Left lobe of liver (tissue), 2 donors: ENCODE measurements around the gene TSPAN4. TPM values are rescaled to one million over a fixed set of nuclear protein-coding genes. Genes with fewer than 3 reads are reported as not detected.

Experiments used
- ATAC-seq: fragments of 200-7000 bp; cut with Tn5 transposase; one replicate; pipeline ENCODE4 v1.9.1; 2020; ENCODE audit warnings: mild to moderate bottlenecking, moderate library complexity
- DNase-seq: peaks from one replicate; pipeline ENCODE4 v3.0.0-alpha.2; 2020; ENCODE audit warnings: low spot score
- total RNA-seq: library from RNA; stranded (reverse); gene quantifications from one replicate; pipeline ENCODE4 v1.2.1, GENCODE V29; 2021
- donor health status: DM: no; HTN: no; CAD: no; lungs with moderate emphysema.
- donor health status: DM: no; HTN: yes; CAD: no.

Gene TSPAN4
- total RNA-seq, 1 donor from 2014 or later, result 17.1 TPM

DNA sequence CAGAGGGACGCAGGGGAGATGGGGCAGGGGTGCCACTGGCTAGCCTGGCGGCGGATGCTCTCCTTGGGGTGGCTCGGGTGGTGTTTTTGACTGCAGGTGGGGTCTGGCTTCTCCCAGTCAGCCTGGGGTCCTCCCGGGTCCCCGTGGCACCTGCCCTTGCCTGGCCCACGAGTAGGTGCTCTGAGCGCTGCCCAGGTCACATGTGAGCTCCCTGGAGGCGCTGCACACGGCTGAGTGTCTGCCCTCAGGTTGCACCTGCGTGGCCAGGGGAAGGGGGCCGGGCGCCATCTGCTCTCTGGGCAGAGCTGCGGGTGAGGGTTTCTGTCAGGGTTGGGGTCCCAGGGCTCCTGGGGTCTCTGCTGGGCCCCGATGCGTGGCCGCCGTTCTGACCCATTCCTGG lies 5.2 kb downstream of the TSPAN4 start:
- ATAC-seq (no peak), DNase-seq (no peak)

DNA sequence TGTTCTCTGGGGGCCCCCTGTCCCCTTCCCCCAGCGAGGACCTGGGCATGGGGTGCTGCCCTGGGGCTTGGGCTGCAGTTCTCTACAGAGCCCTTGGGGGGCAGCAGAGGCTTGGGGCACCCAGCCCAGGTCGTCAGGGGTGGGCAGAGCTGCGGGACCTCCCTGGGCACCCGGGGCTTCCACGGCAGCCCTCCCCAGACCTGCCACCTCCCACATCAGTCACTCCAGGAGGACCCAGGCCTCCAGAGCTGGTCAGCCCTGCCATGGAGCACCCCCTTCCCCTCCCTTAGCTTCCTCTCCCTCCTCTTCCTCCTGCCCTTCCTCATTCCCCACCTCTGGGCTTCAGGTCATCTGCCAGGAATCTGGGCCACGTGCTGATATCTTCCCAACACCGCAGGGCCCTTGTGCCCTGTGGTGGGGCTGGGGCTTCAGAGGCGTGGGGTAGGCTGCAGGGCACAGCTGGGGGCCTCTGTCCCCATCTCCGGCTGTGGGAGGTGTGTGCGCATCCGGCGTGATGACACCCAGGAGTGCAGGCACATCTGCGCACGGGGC lies 5.8 kb downstream of the TSPAN4 start:
- ATAC-seq, result peak; percentile 48
- DNase-seq, result no peak

- ATAC-seq (no peak), DNase-seq (no peak)
Measured at GRCh38 chr11:849104-849824, 6.6 kb downstream of the TSPAN4 start.

- no peak for DNase-seq
- no peak for ATAC-seq
Measured at GRCh38 chr11:849951-850774, 7.5 kb downstream of the TSPAN4 start.

DNA sequence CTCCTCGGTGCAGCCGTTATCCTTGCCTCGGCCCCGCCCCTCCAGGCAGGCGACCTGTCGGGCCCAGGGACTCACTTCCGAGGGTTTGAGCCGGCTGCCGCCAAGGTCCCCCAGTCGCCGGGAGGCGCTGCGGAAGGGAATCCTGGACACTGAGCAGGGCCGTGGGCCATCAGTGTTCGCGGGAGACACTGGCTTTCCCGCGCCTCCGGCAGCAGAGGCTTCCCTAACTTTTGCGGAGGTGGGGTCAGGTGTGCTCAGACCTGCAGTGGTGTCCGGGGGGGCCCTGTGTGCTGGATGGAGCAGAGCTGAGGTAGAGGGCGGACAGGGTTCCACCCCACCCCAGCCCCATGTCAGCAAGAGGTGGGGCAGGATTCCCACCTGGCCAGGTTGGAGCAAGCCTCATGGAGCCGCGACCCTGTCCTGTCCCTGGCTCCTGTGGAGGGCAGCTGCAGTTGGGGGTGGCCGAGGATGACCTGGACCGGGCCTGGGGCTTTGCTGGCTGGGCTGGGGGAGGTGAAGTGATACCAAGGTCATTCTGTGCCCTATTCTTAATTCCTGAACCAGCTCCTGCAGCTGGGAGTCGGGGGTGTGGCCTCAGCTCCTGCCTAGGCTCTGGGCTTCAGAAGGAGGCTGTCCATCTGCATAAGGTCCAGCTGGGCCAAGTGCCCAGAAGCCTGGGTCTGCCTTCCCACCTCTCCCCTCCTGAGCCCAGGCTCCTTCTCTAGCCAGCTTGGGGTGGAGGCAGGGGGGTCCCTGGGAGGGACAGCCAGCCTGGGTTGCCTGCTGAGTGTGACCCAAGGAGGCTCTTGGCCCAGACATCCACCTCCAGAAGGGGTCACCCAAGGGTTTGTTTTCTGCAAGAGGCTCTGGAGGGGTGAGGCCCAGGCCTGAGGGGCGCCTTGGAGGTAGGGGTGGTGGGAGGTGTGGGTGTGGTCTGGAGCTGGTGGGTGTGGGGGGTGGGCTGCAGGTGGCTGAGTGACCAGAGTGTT lies 8.4 kb downstream of the TSPAN4 start:
- ATAC-seq, result no peak
- DNase-seq, result no peak

DNA sequence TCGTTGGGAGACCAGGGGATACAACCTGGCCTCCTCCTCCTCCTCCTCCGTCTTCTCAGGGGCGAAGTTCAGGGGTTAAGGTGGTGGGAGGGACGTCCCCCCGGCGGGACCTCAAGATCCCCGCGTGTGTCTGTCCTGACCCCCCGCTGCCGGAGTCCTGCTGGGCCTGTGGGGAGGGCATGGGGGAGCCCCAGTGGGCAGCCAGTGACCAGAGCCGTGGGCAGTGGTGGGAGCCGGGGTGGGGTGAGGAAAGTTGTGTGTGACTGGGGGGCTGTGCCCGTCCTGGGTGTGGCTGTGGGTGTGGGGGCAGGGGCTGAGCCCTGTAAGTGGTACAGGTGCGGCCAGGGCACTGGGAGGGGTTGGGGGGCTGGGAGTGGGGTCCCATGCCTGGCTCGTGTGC lies 10.1 kb downstream of the TSPAN4 start:
- ATAC-seq (no peak), DNase-seq (no peak)

DNA sequence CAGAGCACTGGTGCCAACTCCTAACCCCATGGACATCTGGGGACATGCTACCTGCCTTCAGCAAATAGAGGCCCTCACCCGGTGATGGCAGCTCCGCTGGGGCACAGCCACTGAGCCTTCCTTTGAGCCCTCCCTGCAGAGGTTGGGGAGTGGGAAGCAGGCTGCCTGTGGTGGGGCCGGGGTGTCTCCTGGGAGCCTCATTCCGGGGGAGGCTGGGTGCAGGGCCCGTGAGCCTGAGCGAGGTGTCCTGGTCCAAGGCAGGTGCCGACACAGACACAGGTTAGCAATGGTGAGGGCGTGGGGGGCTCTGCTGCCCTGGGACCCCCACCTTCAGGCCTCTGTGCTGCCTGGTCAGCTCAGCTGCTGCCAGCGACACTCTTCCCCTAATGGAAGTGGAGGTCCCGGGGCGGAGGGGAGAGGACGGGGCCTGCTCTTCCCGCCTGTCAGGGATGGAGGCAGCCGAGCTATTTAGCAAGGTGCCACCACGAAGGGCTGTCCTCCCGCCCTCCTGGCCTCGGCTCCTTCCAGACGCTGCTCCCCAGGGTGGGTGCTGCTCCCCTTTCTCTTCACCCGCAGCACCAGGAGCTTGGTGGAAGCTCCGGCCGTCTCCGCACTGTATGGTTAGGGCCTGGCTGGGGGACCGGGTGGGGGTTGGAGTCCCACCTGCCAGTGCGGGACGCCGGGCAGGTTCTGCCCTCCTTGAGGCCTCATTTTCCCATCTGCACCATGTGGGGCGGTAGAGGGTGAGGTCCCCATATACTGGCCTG lies 11.2 kb downstream of the TSPAN4 start:
- DNase-seq (no peak), ATAC-seq (no peak)

DNA sequence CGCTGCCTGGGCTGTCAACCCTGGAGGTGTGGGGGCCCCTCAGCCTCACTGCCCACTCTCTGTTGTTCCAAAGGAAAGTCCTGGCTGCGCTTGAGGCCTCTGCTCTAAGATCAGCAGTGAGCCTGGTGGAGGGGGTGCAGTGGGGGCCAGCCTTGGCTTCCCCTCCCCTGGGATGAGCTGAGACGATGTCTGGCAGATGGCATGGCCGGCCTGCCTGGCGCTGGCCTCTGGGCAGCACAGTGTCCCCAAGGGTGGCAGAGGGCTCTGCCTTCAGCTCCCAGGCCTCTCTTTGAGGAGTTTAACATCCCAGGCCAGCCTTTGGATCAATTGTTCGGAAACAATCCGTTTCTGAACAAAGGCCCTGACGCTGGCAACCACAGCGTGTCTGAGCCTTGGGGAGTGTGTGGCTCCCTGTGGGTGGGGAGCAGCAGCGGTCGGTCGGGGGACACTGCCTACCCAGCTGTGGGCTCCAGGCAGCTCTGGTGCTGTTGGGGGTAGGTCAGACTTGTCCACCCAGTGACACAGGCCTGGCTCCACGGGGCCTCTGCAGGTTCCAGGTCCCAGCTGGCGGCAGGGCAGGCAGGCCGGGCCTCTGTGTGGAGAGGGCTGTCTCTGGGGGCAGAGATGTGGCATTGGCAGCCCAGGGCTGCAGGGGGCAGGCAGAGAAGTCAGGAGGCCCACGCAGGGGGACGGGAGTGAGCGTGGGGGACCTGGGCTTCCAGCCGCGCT lies 12.1 kb downstream of the TSPAN4 start:
- DNase-seq (no peak), ATAC-seq (no peak)

DNA sequence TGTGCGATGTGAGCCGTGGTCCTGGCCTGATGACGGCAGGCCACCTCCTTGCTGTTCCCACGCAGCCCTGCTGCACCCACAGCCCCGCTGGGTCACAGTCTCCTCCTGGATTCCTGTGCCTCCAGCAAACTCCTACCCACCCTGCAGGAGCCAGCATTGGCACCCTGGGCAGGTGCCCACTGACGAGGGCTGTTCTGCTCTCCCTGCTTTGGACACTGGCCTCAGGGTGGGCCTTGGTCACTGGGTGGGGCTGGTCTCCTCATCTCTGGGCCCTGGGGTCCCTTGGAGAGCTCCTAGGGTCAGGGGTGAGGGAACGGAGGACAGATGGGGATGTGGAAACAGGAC lies 12.7 kb downstream of the TSPAN4 start:
- no peak for ATAC-seq

DNA sequence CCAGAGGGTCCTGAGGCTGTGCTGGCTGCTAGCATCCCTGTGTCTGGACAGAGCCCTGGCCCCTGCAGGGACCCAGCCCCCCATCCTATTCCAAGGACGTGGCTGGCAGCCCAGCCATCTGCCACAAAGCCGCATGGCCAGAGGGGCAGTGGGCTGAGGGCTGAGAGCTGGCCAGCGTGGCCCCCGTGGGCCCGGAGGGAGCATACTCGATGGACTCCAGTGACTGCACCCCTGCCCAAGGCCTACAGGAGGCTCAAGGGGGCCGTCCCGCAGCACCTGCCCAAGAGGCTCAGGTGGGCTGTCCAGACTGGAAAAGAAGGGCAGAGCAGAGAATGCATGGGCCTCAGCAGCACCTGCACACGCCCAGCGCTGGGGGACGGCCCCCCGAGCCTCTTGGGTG lies 13.1 kb downstream of the TSPAN4 start:
- no peak for DNase-seq
- no peak for ATAC-seq

More for the DNA sequence above, 12.7 kb downstream of the TSPAN4 start:
- DNase-seq, result no peak

- no peak for ATAC-seq
- DNase-seq, result no peak
Measured at GRCh38 chr11:856397-856796, 13.7 kb downstream of the TSPAN4 start.

DNA sequence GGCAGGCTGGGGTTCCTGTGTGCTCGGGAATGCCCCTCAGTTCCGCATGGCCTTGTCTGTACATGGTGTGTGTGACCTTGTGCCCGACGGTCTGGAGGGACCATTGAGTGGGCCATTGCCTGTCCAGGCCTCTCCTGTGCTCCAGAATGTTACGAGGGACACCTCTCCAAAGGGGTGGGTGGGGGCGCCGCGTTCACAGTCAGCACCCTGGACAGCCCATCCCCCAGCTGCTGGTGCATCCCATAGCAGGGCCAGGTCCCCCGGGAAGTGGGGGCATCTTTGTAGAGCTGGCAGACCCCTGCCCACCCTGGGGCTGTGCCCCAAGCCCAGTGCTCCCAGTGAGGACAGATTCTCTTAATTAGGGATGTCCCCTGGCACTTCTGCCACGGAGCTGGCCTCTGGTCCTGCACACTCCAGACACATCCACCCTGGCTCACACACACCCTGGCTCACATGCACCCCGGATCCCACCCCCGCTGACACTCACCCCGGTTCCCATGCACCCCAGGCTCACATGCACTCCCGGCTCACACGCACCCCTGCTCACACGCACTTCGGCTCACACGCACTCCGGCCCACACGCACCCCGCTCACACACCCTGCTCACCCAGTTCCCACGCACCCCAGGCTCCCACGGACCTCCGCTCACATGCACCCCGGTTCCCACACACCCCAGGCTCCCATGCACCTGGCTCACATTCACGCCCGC lies 15.6 kb downstream of the TSPAN4 start:
- ATAC-seq (no peak), DNase-seq (no peak)

DNA sequence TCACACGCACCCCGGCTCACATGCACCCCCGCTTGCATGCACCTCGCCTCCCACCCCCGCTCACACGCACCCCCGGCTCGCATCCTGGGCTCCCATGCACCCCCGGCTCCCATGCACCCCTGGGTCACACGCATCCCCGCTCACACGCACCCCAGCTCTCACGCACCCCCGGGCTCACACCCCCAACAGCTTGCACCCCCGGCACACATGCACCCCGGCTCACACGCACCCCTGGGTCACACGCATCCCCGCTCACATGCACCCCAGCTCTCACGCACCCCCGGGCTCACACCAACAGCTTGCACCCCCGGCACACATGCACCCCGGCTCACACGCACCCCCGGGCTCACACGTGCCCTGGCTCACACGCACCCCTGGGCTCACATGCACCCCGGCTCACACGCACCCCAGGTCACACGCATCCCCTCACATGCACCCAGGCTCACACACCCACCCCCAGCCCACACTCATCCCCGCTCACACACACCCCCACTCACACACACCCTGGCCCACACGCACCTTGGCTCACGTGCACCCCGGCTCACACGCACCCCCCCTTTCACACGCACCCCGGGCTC lies 16.2 kb downstream of the TSPAN4 start:
- no peak for ATAC-seq
- no peak for DNase-seq

- peak; percentile 63 for DNase-seq
- ATAC-seq, result peak; percentile 23
Measured at GRCh38 chr11:859394-860131, 16.9 kb downstream of the TSPAN4 start.

GRCh38 chr11:860234-861104 lies 17.8 kb downstream of the TSPAN4 start:
- DNase-seq, result no peak
- peak; percentile 2 for ATAC-seq

DNA sequence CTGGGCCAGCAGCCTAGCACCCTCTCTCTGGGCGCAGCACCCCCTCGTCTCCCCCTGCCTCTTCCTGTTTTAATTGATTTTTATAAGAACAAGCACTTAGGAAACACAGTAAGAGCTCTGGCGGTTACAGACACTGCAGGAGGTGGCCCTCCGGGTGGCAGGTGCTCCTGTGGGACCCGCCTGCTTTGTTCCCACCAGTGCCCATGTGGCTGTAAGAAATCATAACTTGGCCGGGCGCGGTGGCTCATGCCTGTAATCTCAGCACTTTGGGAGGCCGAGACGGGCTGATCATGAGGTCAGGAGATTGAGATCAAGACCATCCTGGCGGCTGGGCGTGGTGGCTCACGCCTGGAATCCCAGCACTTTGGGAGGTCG lies 18.4 kb downstream of the TSPAN4 start:
- ATAC-seq (no peak), DNase-seq (no peak)
